Measurements from ENCODE around the gene PIK3R3. TPM values are rescaled to one million over a fixed set of nuclear protein-coding genes. Genes with fewer than 3 reads are reported as not detected.

PIK3R3 gene
- total RNA-seq, 3 donors from 2014 or later = 17.9 to 80.3 (median 46.8) TPM

DNA sequence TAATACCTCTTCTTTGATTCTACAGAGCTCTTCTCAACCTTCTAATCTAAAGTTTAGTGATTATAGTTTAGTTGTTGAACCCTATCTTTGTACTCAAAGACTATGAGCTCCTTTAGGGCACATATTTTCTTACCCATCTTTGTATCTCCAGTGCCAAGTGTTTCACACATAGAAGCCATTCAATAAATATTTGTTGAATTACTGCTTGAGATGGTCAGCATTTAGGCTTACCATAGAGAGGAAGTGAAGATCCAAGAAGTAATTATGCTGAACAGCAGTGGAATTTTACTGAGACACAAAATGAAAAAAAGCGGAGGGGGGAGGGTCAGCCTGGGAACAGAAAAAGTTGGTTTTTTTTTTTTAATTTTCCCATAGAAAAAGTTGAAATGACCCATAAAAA is 21.9 kb downstream of the PIK3R3 start:
- DNase-seq (ENCODE audit: low spot score in 2 of 2) = no peak

DNA sequence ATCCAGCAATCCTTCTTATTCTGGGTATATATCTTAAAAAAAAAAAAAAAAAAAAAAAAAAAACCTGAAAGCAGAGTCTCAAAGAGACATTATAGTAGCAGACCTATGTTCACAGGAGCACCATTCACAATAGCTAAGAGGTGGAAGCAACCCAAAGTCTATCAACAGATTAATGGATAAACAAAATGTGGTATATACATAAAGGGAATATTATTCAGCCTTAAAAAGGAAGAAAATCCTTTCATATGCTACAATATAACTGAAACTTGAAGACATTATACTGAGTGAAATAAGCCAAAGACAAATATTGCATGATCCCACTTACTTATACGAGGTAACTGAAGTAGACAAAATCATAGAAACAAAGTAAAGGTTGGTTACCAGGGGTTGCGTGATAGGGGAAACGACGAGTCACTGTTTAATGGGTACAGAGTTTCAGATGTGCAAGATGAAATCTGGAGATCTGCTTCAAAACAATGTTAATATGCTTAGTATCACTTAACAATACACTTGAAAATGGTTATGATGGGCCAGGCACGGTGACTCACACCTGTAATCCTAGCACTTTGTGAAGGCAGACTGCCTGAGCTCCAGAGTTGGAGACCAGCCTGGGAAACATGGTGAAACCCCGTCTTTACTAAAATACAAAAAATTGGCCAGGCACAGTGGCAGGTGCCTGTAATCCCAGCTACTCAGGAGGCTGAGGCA is 29.5 kb downstream of the PIK3R3 start:
- H3K27me3 ChIP-seq = no peaks in the 10 kb centered on the region
- H3K9me3 ChIP-seq = peaks cover 0 to 9% of the 10 kb centered on the region in 2 donors
- no peak for DNase-seq (ENCODE audit: low spot score in 2 of 2)
- intact Hi-C loops (cut with DNase I; ENCODE audit: low total_unique reads) = no loop called here
- no peaks in the 10 kb centered on the region for H3K36me3 ChIP-seq
- no peak overlapping the region for H3K27ac ChIP-seq
- TF ChIP-seq POLR2AphosphoS5 (IDR thresholded peaks at IDR 0.05) = no peak
- no peak for TF ChIP-seq POLR2A (IDR thresholded peaks at IDR 0.05)
- TF ChIP-seq, protein P1, sequence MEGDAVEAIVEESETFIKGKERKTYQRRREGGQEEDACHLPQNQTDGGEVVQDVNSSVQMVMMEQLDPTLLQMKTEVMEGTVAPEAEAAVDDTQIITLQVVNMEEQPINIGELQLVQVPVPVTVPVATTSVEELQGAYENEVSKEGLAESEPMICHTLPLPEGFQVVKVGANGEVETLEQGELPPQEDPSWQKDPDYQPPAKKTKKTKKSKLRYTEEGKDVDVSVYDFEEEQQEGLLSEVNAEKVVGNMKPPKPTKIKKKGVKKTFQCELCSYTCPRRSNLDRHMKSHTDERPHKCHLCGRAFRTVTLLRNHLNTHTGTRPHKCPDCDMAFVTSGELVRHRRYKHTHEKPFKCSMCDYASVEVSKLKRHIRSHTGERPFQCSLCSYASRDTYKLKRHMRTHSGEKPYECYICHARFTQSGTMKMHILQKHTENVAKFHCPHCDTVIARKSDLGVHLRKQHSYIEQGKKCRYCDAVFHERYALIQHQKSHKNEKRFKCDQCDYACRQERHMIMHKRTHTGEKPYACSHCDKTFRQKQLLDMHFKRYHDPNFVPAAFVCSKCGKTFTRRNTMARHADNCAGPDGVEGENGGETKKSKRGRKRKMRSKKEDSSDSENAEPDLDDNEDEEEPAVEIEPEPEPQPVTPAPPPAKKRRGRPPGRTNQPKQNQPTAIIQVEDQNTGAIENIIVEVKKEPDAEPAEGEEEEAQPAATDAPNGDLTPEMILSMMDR (IDR thresholded peaks at IDR 0.05) = no peak
- no peak overlapping the region for H3K4me3 ChIP-seq
- H3K4me1 ChIP-seq = no peaks in the 10 kb centered on the region

More for the DNA sequence above, 21.9 kb downstream of the PIK3R3 start:
- Histone ChIP-seq H3K36me3 (no peaks in the 10 kb centered on the region), H3K27ac (no peak overlapping the region), H3K4me3 (no peak overlapping the region), H3K9me3 (no peaks in the 10 kb centered on the region), H3K27me3 (no peaks in the 10 kb centered on the region), H3K4me1 (no peaks in the 10 kb centered on the region)
- intact Hi-C loops (cut with DNase I; ENCODE audit: low total_unique reads) = loop anchor here (5.0 to 10.0 kb wide), 2 partner anchors 66 to 743 kb away; no protein-coding TSS in a partner anchor
- TF ChIP-seq POLR2A (IDR thresholded peaks at IDR 0.05) (no peak), POLR2AphosphoS5 (IDR thresholded peaks at IDR 0.05) (no peak)
- TF ChIP-seq, protein P1 (IDR thresholded peaks at IDR 0.05) = no peak

DNA sequence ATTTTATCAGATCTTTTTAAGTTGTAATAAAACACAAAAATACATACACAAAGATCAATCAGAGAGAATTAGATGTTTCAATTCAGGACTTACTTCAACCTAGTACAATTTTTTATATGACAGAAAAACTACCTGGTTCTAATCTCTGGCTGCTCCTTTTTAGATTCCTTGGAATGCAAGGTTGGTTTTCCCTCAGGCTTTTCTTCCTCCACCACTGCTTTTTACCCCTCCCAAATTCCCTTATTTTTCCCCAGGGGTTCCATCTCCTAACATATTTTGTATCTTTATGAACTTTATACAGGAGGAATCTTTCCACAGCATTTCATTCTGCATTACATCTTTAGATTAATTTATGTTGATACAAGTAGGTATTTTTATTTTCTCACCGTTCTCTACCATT is 33.2 kb downstream of the PIK3R3 start:
- intact Hi-C loops (cut with DNase I; ENCODE audit: low total_unique reads) = no loop called here
- no peak for TF ChIP-seq POLR2AphosphoS5 (IDR thresholded peaks at IDR 0.05)

DNA sequence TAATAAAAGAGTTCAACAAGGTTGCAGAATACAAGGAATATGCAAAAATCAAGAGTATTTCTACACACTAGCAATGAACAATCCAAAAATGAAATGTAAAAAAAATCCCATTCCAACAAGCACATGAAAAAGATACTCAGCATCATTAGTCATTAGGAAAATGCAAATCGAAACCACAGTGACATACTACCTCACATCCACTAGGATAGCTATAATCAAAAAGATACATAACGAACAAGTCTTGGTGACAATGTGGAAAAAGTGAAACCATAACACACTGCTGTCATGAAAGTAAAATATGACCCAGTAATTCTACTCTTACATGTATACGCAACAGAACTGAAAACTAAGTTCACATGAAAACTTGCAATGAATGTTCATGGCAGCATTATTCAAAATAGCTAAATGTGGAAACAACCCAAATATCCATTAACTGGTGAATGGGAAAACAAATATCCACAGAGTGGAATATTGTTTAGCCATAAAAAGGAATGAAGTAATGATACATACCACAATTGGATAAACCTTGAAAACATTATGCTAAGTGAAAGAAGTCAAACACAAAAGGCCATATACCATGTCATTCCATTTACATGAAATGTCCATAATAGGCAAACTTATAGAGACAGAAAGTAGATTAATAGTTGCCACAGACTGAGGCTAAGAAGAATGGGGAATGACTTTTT is 34.3 kb downstream of the PIK3R3 start:
- no peaks in the 10 kb centered on the region for H3K4me1 ChIP-seq
- H3K36me3 ChIP-seq = no peaks in the 10 kb centered on the region
- no peak overlapping the region for H3K4me3 ChIP-seq
- H3K9me3 ChIP-seq = peaks cover 0 to 9% of the 10 kb centered on the region in 2 donors
- no peak for DNase-seq (ENCODE audit: low spot score in 2 of 2)
- H3K27ac ChIP-seq = no peak overlapping the region
- TF ChIP-seq, protein P1 (IDR thresholded peaks at IDR 0.05) = no peak
- no peak for TF ChIP-seq POLR2AphosphoS5 (IDR thresholded peaks at IDR 0.05)
- no peak for TF ChIP-seq POLR2A (IDR thresholded peaks at IDR 0.05)
- no peaks in the 10 kb centered on the region for H3K27me3 ChIP-seq
- intact Hi-C loops (cut with DNase I; ENCODE audit: low total_unique reads) = no loop called here

More for the DNA sequence above, 33.2 kb downstream of the PIK3R3 start:
- H3K4me3 ChIP-seq = no peak overlapping the region
- no peak overlapping the region for H3K27ac ChIP-seq
- H3K4me1 ChIP-seq = no peaks in the 10 kb centered on the region
- no peaks in the 10 kb centered on the region for H3K36me3 ChIP-seq
- no peak for DNase-seq (ENCODE audit: low spot score in 2 of 2)
- peaks cover 0 to 9% of the 10 kb centered on the region in 2 donors for H3K9me3 ChIP-seq
- no peaks in the 10 kb centered on the region for H3K27me3 ChIP-seq

DNA sequence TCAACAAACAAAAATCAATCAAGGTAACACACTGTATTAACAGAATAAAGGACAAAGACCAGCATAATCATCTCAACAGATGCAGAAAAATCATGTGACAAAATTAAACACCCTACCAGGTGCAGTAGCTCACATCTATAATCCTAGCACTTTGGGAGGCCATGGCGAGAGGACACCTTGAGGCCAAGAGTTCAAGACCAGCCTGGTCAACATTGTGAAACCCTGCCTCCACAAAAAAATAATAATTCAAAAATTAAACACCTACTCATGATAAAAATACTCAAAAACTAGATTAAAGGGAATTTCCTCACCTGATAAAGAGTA is 35.3 kb downstream of the PIK3R3 start:
- intact Hi-C loops (cut with DNase I; ENCODE audit: low total_unique reads) = no loop called here
- Histone ChIP-seq H3K4me1 (no peaks in the 10 kb centered on the region), H3K4me3 (no peak overlapping the region), H3K9me3 (peaks cover 0 to 9% of the 10 kb centered on the region in 2 donors), H3K36me3 (no peaks in the 10 kb centered on the region), H3K27me3 (no peaks in the 10 kb centered on the region), H3K27ac (no peak overlapping the region)
- TF ChIP-seq POLR2A (IDR thresholded peaks at IDR 0.05) (no peak), POLR2AphosphoS5 (IDR thresholded peaks at IDR 0.05) (no peak)
- TF ChIP-seq, protein P1 (IDR thresholded peaks at IDR 0.05) = no peak
- no peak for DNase-seq (ENCODE audit: low spot score in 2 of 2)
